ENCODE data around the gene ARHGEF38. TPM values are rescaled to one million over a fixed set of nuclear protein-coding genes. Genes with fewer than 3 reads are reported as not detected.
A peak's percentile ranks its signal among the peaks of the same experiment; 100 is the strongest.

ARHGEF38 gene
- polyA plus RNA-seq, 1 donor from 2014 or later, result not detected

DNA sequence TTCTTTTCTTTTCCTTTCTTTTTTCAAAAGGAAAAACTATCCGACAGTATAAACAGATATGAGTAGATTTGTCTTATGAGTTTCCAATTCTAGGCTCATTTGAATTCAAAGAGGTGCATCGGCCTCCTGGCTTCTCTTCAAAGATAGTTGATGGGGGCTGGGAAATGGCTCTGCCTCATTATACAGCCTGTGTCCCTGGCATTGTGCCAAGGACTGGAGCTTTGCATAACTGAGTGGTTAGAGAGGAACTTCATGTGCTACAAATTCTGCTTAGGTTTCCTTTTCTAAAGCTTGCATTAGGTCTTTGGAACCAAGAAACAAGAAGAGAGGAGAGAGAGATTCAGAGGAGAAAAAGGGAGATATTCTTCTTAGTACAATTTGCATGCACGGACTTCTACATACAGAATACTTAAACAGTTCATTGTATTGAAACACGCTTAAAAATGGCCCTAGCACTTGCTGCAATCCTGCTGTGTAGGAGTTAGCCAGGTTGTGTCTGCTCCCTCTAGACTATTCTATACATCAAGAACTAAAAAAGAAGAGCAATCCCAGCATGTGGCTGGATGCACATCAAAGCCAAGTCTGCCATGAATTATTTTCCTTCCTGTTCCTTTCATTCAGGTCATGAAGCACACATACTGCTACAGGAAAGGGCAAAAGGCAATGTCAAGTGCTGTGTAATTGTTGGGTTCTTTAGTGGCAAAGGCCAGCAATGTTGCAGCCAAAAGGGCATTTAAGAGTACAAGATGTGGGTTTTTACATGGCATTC, 85.2 kb downstream of the ARHGEF38 start:
- H3K4me1 Mint-ChIP-seq, result peaks cover 15 to 18% (median 16%) of the 10 kb centered on the region in 3 donors
- H3K36me3 Mint-ChIP-seq, result peaks cover 2% of the 10 kb centered on the region
- no peak overlapping the region for H3K27ac Mint-ChIP-seq
- no peaks in the 10 kb centered on the region for H3K9me3 Mint-ChIP-seq
- H3K4me3 Mint-ChIP-seq, result no peak overlapping the region
- H3K27me3 Mint-ChIP-seq, result peaks cover 1% of the 10 kb centered on the region

DNA sequence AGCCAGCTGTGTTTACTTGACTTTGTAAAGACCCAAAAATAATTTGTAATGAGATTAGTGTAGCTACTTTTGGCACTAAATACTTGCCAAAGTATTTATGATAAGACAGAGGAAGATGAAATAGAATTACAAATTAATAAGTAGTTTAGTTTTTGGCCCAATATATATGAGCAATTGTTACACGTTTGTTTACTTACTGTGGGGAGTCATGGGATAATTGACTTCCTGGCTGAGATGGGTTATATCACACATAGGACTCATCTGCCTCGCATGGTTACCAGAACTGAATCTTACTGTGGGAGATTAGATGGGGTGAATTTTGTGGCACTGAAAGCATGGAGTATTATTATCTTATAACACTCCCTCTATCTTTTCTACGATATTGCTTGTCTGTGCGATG, 89.4 kb downstream of the ARHGEF38 start:
- Mint-ChIP-seq H3K4me3 (no peak overlapping the region), H3K27me3 (peaks cover 4% of the 10 kb centered on the region), H3K4me1 (peaks cover 5 to 9% (median 8%) of the 10 kb centered on the region in 3 donors), H3K9me3 (no peaks in the 10 kb centered on the region), H3K36me3 (peaks cover 2% of the 10 kb centered on the region), H3K27ac (no peak overlapping the region)

DNA sequence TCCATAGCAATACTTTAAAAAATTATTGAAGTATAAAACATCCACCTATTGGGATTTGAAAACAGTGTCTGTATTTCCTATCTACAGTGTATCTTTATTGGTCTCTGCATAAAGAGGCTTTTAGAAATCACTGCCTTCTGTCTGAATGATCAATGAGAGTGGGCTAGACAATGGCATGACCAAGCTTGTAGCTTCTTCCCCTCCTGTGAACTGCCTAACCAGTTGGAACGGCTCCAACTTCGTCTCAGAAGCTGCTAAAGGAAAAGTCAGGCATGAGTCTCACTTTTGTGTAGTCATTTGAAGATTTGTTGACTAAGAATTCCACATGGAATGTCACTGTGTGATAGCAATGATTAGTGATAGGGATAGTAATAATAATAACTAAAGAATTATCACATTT, 91.8 kb downstream of the ARHGEF38 start:
- Mint-ChIP-seq H3K27ac (no peak overlapping the region), H3K9me3 (no peaks in the 10 kb centered on the region), H3K36me3 (no peaks in the 10 kb centered on the region), H3K4me3 (no peak overlapping the region), H3K4me1 (no peaks in the 10 kb centered on the region), H3K27me3 (peaks cover 6% of the 10 kb centered on the region)

DNA sequence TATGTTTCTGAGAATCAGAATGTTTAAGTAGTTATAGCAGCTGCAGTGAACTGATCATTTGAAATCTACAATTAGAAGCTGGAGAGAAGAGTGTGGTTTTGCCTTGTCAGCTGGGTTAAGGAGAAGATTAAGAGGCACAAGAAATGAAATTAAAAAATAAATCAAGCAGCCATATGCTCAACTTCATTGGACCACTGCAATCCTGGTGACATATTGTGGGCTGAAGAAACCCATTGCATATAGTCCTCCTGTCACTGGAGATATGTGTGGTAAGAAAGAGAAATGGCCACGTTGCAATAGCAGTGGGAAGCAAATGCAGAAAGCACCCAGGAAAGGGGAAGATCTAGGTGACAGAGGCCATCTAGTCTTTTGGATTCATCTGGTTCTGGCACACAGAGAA, 93.0 kb downstream of the ARHGEF38 start:
- no peaks in the 10 kb centered on the region for H3K36me3 Mint-ChIP-seq
- H3K4me3 Mint-ChIP-seq, result no peak overlapping the region
- peaks cover 13% of the 10 kb centered on the region for H3K27me3 Mint-ChIP-seq
- no peaks in the 10 kb centered on the region for H3K9me3 Mint-ChIP-seq
- H3K4me1 Mint-ChIP-seq, result no peaks in the 10 kb centered on the region
- no peak overlapping the region for H3K27ac Mint-ChIP-seq

DNA sequence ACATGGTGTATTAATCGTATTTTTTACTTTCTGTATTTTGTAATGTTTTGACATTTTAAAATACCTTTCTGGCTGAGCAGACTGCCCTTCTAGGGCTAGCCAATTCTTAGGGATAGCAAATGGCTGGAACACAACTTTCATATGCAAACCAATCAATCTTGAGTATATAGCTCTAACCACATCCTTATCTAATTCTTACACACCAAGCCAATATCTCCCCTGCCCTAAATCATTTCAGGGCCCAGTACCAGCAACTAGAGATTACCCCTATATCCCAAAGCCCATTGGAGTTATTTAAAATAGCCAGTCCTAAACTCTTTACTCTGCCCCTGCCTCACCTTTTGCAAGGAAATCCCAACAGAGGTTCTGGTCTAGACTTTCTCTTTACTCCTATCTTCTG, 97.8 kb downstream of the ARHGEF38 start:
- Mint-ChIP-seq H3K27me3 (peaks cover 15% of the 10 kb centered on the region), H3K36me3 (no peaks in the 10 kb centered on the region), H3K9me3 (no peaks in the 10 kb centered on the region), H3K4me3 (no peak overlapping the region), H3K27ac (no peak overlapping the region), H3K4me1 (no peaks in the 10 kb centered on the region)

DNA sequence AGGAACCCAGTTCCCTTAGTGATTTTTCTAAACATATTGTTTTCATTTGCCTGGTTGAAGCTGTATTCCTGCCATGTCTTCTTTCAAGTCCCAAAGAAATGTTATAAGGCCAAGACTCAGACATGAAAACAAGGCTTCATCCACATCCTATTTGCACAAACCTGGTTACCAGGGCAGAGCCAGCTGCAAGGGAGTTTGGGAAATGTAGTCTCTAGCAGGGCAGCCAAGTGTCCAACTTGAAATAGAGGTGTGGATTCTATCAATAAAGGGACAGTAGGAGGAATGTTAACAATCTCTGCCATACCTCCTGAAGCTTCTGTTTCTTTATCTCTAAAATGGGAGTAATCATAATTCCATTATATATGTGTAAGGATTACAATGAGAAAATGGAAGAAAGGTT, 99.5 kb downstream of the ARHGEF38 start:
- Mint-ChIP-seq H3K9me3 (no peaks in the 10 kb centered on the region), H3K4me3 (no peak overlapping the region), H3K36me3 (no peaks in the 10 kb centered on the region), H3K4me1 (no peaks in the 10 kb centered on the region), H3K27ac (no peak overlapping the region), H3K27me3 (peaks cover 14% of the 10 kb centered on the region)

DNA sequence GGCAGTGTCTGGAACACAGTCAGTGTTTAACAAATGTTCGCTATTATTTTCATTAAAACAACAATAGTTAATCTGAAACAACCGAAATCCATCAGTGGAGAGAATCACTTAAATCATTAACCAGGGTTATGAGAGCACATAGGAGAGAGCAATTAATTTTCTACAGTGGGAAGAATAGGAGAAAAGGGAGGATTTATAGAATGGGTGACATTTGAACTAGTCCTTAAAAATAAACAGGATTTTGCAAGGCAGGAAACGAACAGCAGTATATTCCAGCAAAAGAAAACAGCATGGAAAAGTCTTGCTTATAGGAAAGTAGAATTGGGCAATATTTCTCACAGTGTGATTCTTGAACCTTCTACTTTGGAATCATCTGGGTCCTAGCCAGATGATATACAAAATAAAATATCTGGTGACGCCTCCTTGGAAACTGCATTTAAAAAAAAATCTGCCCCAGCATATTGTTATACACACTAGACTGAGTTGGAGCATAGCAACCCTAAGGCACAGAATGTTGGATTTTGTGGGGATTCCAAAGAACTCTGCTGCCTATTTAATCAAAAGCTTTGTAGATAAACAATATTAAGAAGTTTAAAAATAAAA, 100.0 kb downstream of the ARHGEF38 start:
- Mint-ChIP-seq H3K9me3 (no peaks in the 10 kb centered on the region), H3K27ac (no peak overlapping the region), H3K4me3 (no peak overlapping the region)

DNA sequence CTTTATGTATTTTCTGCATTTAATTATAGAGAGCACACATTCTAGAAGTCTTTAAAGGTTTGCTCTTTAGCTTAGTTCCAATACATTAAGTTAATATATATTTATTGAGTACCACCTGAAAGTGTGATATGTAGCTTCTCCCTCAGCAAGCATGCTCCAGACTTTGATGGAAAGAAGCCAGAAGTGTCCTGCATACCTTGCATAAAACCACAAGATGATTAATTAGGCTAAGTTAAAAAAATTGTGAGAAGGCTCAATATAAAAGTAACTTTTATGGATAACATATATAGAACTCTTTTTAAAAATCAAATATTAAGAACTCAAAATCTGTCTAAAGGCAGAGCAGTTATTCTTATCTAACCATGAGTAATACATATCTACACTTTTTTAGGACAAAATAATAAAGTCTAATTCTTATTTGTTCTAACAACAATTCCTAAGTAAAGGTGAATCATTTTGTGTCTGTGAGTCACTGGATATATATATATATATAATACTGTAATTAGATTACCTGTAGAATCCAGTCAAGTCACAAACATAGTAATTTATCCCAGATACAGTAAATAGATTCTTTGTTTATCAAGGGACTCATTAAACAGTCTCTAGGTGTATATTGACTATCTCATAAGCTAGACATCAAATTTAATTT, 104.8 kb downstream of the ARHGEF38 start:
- Mint-ChIP-seq H3K4me3 (no peak overlapping the region), H3K36me3 (no peaks in the 10 kb centered on the region), H3K9me3 (no peaks in the 10 kb centered on the region), H3K4me1 (no peaks in the 10 kb centered on the region), H3K27me3 (peaks cover 2% of the 10 kb centered on the region), H3K27ac (no peak overlapping the region)

More for the DNA sequence above, 100.0 kb downstream of the ARHGEF38 start:
- Mint-ChIP-seq H3K27me3 (peaks cover 14% of the 10 kb centered on the region), H3K36me3 (no peaks in the 10 kb centered on the region), H3K4me1 (no peaks in the 10 kb centered on the region)

DNA sequence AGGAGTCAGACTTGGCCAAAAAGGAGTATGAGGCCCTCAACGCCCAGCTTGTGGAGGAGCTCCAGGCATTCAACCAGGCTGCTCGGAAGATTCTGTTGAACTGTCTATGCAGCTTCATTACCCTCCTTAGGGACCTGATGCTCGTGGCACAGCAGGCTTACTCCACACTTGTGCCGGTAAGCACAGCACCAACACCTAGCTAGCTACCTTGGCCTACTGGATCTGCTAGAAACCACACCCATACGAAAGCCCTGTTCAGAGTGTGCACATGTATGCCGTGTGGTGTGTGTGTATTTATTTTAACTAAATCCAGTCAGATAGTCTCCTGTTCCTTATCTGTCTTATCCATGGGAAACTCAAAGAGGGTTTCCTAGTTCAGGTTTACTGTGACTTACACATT, 106.8 kb downstream of the ARHGEF38 start:
- H3K9me3 Mint-ChIP-seq, result no peaks in the 10 kb centered on the region
- H3K27ac Mint-ChIP-seq, result no peak overlapping the region
- no peaks in the 10 kb centered on the region for H3K36me3 Mint-ChIP-seq
- peaks cover 0 to 2% (median 0%) of the 10 kb centered on the region in 3 donors for H3K4me1 Mint-ChIP-seq
- H3K4me3 Mint-ChIP-seq, result no peak overlapping the region
- H3K27me3 Mint-ChIP-seq, result peaks cover 2% of the 10 kb centered on the region

DNA sequence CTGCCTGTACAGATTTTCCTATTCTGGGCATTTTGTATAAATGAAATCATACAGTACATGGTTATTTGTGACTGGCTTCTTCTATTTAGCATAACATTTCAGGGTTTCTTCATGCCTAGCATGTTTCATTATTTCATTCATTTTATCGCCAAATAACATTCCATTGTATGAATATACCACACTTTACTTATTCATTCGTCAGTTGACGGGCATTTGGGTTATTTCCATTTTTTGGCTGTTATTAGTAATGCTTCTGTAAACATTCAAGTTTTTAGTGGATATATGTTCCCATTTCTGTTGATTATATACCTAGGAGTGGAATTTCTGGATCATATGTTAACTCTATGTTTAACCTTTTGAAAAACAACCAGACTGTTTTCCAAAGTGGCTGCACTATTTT, 108.6 kb downstream of the ARHGEF38 start:
- Mint-ChIP-seq H3K4me3 (no peak overlapping the region), H3K9me3 (no peaks in the 10 kb centered on the region), H3K27ac (no peak overlapping the region), H3K27me3 (peaks cover under 1% of the 10 kb centered on the region), H3K4me1 (peaks cover 0 to 2% (median 0%) of the 10 kb centered on the region in 3 donors), H3K36me3 (no peaks in the 10 kb centered on the region)

DNA sequence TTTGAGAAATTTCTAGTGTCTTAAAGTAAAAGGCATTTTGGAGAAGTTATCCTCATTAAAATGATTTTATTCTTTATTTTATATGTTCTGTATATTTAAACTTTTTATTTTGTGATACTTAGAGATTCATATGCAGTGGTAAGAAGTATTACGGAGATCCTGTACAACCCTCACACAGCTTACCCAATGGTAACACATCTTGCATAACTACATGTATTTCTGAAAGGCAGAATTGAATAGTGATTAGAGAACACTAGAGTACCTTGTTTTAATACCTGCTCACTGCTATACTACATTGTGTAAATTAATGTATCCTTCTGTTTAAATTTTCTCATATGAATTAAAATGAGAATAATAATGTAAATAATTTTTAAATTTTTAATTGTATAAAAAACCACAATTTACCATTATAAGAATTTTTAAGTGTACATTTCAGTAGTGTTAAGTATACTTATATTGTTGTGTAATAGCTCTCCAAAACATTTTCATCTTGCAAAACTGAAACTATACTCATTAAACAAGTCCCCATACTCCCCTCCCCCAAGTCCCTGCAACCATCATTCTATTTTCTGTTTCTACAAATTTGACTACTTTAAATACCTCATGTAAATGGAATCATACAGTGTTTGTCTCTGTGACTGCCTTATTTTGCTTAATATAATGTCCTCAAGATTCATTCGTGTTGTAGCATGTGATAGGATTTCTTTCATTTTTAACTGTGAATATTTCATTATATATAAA, 110.7 kb downstream of the ARHGEF38 start:
- H3K9me3 Mint-ChIP-seq, result no peaks in the 10 kb centered on the region
- no peaks in the 10 kb centered on the region for H3K27me3 Mint-ChIP-seq
- peak overlapping the region in 1 of 4 donors; percentile 56 for H3K4me3 Mint-ChIP-seq
- no peak overlapping the region for H3K27ac Mint-ChIP-seq
- peaks cover 0 to 2% (median 0%) of the 10 kb centered on the region in 3 donors for H3K4me1 Mint-ChIP-seq
- H3K36me3 Mint-ChIP-seq, result no peaks in the 10 kb centered on the region

DNA sequence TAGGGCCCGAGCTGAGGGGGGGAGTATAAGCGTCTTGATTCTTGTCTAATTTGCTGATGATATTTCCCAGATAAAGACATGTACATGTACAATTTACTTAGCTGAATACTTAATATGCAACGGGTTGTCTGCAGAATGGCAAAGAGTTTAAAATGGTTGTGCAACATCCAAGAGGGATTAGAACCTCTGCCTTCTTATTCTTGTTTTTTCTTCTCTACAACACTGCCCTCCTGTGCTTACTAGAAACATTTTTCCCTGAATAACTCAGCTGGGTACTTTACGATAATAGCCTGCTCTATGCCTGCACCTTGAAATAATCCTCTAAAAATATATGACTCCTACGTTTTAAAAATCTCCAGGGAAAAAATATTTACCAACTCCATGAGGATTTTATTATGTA, 114.3 kb downstream of the ARHGEF38 start:
- no peak overlapping the region for H3K27ac Mint-ChIP-seq
- H3K36me3 Mint-ChIP-seq, result no peaks in the 10 kb centered on the region
- no peaks in the 10 kb centered on the region for H3K27me3 Mint-ChIP-seq
- H3K4me3 Mint-ChIP-seq, result no peak overlapping the region
- H3K4me1 Mint-ChIP-seq, result peaks cover 0 to 2% (median 0%) of the 10 kb centered on the region in 3 donors
- no peaks in the 10 kb centered on the region for H3K9me3 Mint-ChIP-seq

DNA sequence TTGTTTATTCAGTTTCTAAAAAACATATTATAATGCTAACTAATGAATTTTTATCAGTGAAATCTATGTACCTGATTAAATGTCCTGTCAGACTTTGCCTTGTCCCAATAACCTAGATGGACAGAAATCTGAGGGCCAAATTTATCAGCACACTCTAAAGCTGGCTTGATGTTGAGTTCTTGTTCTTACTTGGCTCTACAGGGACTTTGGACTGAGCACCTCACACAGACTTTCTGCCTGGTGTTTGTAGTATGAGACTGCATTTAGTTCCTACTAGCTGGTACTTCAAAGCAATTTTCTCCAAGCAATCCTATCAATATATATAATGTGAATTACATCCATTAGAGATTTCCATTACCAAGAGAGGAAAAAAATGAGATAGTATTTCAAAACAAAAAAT, 118.3 kb downstream of the ARHGEF38 start:
- Mint-ChIP-seq H3K9me3 (no peaks in the 10 kb centered on the region), H3K27me3 (peaks cover 2% of the 10 kb centered on the region), H3K4me3 (no peak overlapping the region), H3K4me1 (no peaks in the 10 kb centered on the region), H3K27ac (no peak overlapping the region), H3K36me3 (no peaks in the 10 kb centered on the region)

DNA sequence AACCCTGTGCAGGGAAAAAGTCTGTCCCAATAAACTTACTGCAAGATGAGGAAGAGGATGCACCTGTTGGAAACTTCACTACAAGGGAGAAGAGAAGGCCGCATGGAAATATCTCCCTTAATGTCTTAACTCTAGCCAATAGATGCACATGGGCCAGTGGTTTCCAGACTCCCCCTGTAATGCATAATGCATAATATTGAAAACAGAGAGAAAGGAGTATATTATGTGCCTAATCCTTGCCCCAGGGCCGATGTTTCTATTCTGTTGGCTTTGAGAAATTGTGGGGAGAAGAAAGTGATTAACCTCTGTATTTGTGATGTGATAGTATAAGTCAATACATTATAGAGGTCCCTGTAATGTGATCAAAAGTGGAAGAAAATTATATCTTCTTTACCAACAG, 118.9 kb downstream of the ARHGEF38 start:
- no peaks in the 10 kb centered on the region for H3K4me1 Mint-ChIP-seq
- peaks cover 2% of the 10 kb centered on the region for H3K27me3 Mint-ChIP-seq
- H3K36me3 Mint-ChIP-seq, result no peaks in the 10 kb centered on the region
- no peak overlapping the region for H3K27ac Mint-ChIP-seq
- H3K9me3 Mint-ChIP-seq, result no peaks in the 10 kb centered on the region
- no peak overlapping the region for H3K4me3 Mint-ChIP-seq

DNA sequence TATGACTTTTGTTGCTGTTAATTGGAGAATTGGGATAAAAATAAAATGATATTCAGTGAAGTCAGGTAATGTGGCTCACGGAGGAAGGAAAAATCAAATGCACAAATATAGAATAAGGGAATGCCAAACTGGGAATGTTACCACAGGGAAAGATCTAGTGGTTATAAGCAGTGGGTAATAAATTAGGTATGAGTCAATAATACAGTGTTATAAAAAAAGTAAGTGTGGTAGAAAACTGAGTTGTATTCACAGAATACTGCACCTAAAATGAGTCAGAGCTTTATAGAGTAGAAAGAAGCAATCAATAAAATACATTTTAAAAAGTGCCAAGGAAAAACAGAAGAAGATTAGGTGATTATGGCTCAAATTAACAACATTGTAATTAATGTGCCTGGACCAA, 121.6 kb downstream of the ARHGEF38 start:
- Mint-ChIP-seq H3K36me3 (no peaks in the 10 kb centered on the region), H3K4me3 (no peak overlapping the region), H3K27me3 (peaks cover 2% of the 10 kb centered on the region), H3K9me3 (no peaks in the 10 kb centered on the region), H3K27ac (no peak overlapping the region), H3K4me1 (no peaks in the 10 kb centered on the region)

All from IgD-negative memory B cell (primary cell).